Stimulated activated CD8-positive, alpha-beta memory T cell treated with anti-CD3 and anti-CD28 coated beads, Interleukin-15, amount 100 ng/mL, for 24 hours (primary cell): ENCODE data around the gene F5.

Experiments used
- DNase-seq: peaks from one replicate; pipeline ENCODE4 v3.0.0-alpha.2; 2020; ENCODE audit warnings: low read depth

The F5 gene

GRCh38 chr1:169588112-169588511 is 1.8 kb upstream of the F5 start:
- DNase-seq: no peak

GRCh38 chr1:169586067-169586394 is 250 bp downstream of the F5 start:
- DNase-seq: no peak

GRCh38 chr1:169585181-169585580 is 1.1 kb downstream of the F5 start:
- DNase-seq: no peak

GRCh38 chr1:169584483-169585144 is 1.7 kb downstream of the F5 start:
- DNase-seq: no peak

- DNase-seq: no peak
These were observed 8.1 kb downstream of the F5 start for GRCh38 chr1:169577981-169578738.

- DNase-seq: no peak
These were observed 9.3 kb downstream of the F5 start for GRCh38 chr1:169576935-169577331.

- no peak for DNase-seq
These were observed 9.9 kb downstream of the F5 start for GRCh38 chr1:169576241-169576934.

GRCh38 chr1:169574336-169574735 is 11.9 kb downstream of the F5 start:
- DNase-seq: no peak

- DNase-seq: no peak
These were observed 14.1 kb downstream of the F5 start for GRCh38 chr1:169572187-169572586.

- DNase-seq: no peak
These were observed 14.8 kb downstream of the F5 start for GRCh38 chr1:169571450-169571849.

GRCh38 chr1:169570172-169570574 is 16.1 kb downstream of the F5 start:
- no peak for DNase-seq

GRCh38 chr1:169568497-169568896 is 17.8 kb downstream of the F5 start:
- no peak for DNase-seq

- DNase-seq: no peak
These were observed 20.7 kb downstream of the F5 start for GRCh38 chr1:169565335-169566271.

GRCh38 chr1:169563650-169564049 is 22.6 kb downstream of the F5 start:
- no peak for DNase-seq

- no peak for DNase-seq
These were observed 23.2 kb downstream of the F5 start for GRCh38 chr1:169563019-169563615.

- no peak for DNase-seq
These were observed 24.6 kb downstream of the F5 start for GRCh38 chr1:169561692-169562091.

- no peak for DNase-seq
These were observed 29.1 kb downstream of the F5 start for GRCh38 chr1:169557131-169557530.

GRCh38 chr1:169550294-169550693 is 36.0 kb downstream of the F5 start:
- no peak for DNase-seq

GRCh38 chr1:169548282-169548681 is 38.0 kb downstream of the F5 start:
- DNase-seq: no peak

GRCh38 chr1:169546087-169546995 is 39.9 kb downstream of the F5 start:
- DNase-seq: no peak

- DNase-seq: no peak
These were observed 40.8 kb downstream of the F5 start for GRCh38 chr1:169545472-169545871.
